ENCODE results near the gene TOLLIP.

Gene TOLLIP

DNA sequence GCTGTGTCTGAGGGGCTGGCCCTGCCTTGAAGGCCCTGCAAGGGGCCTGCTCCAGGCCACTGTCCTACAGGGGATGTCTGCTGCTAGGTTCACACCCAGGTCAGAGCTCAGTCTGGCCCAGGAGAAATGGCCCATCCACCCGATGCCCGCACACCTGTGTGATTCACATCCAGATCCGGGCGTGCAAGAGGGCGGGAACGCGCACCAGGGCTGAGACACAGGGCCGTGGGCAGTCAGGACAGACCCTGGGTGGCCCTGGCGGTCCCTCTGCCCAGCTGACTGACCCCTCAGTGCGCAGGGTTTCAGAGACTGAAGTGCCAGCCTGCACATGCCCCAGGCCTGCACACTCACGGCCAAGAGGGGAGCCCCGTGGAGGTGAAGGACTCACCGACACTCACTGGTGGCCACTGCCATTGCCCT is 7.4 kb downstream of the TOLLIP start:
- no peak overlapping the region for H3K4me3 ChIP-seq (replicated peaks in 1 of 2; ENCODE audit: low read depth in 2 of 2, low read length in 2 of 2)
- TF ChIP-seq, protein P1, sequence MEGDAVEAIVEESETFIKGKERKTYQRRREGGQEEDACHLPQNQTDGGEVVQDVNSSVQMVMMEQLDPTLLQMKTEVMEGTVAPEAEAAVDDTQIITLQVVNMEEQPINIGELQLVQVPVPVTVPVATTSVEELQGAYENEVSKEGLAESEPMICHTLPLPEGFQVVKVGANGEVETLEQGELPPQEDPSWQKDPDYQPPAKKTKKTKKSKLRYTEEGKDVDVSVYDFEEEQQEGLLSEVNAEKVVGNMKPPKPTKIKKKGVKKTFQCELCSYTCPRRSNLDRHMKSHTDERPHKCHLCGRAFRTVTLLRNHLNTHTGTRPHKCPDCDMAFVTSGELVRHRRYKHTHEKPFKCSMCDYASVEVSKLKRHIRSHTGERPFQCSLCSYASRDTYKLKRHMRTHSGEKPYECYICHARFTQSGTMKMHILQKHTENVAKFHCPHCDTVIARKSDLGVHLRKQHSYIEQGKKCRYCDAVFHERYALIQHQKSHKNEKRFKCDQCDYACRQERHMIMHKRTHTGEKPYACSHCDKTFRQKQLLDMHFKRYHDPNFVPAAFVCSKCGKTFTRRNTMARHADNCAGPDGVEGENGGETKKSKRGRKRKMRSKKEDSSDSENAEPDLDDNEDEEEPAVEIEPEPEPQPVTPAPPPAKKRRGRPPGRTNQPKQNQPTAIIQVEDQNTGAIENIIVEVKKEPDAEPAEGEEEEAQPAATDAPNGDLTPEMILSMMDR (IDR thresholded peaks at IDR 0.05; ENCODE audit: low read depth, low read length), result no peak
- DNase-seq (ENCODE audit: low read depth in 2 of 2), result no peak

DNA sequence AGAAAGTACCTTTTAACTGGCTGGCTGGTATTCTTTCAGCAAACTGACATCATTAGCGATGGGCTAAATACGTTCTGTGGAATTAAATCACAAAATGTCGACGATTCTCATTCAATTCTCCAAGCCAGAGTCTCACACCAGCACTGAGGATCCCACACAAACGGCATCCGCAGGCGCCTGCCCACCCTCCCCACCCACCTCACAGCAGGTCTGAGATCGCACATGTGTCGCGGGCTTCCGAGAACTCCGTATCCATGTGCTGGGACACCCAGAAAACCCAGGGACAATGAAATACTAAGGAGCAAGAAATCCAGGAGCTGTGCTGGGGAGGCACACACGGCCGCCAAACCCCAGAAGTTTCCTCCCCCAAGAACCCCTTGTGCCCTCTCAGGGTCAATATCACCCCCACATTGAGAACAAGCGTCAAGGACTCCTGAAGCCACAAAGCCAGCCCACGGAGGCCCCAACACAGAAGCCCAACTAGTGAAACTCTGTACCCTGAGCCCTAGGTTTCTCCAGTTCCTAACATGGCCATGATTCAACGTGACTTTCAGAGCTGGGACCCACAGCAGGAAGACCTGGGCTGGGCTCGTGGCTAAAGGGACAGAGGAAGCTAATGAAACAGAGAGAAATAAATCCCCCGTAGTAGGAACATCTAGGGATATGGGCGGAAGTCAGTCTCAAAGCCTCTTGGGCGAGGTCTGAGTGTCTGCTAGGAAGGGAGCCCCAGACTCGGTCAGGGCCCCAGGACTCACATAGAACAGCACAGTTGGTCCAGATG is 8.0 kb downstream of the TOLLIP start:
- no peak for DNase-seq (ENCODE audit: low read depth in 2 of 2)
- H3K4me3 ChIP-seq (replicated peaks in 1 of 2; ENCODE audit: low read depth in 2 of 2, low read length in 2 of 2), result no peak overlapping the region
- TF ChIP-seq, protein P1 (IDR thresholded peaks at IDR 0.05; ENCODE audit: low read depth, low read length), result no peak

DNA sequence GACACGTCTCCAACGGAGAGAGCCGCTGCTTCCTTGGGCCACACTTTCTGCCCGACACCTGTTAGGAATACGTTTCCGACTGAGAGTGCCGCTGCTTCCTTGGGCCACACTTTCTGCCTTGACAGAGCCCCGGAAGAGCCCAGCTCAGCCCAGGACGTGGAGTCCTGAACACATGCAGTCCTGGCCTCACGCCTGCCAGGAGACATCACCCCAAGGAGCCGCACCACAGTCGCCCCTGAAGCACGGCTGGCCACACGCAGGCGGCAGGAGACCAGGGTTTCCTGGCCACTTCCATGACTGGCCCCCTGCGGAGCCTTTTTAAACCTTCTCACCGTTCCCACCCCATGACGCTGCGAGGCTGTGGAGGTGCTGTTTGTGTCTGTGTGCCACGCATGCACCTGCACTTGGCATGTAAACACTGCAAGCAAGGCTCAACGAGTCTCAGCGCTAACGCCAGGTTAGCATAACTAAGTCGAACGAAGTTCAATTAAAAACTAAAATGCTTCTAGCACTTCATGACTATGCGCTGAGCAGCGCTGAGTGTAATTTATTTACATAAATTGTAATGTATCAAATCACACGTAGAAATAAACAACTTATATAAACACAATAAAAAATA is 8.8 kb downstream of the TOLLIP start:
- no peak for DNase-seq (ENCODE audit: low read depth in 2 of 2)

DNA sequence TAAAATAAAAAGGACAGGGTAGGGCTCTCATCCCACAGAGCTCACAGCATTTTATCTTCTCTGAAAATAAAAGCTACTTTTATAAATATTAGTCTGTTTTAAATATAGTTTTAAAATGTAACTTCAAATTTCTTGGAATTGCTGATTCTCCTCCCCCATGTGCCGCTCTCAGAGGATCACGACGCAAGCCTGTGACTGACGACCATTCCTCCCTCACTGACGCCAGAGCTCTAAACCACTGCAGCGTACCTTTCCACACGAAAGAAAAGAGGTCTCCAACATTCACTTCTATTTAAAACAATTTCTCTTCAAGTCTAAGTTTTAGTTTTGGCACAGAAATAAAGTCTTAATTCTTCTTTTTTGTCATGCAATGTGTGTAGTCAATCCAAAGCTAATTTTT is 9.3 kb downstream of the TOLLIP start:
- TF ChIP-seq, protein P1 (IDR thresholded peaks at IDR 0.05; ENCODE audit: low read depth, low read length), result no peak
- no peak overlapping the region for H3K4me3 ChIP-seq (replicated peaks in 1 of 2; ENCODE audit: low read depth in 2 of 2, low read length in 2 of 2)
- no peak for DNase-seq (ENCODE audit: low read depth in 2 of 2)

More for the DNA sequence above, 8.8 kb downstream of the TOLLIP start:
- H3K4me3 ChIP-seq (replicated peaks in 1 of 2; ENCODE audit: low read depth in 2 of 2, low read length in 2 of 2), result no peak overlapping the region
- TF ChIP-seq, protein P1 (IDR thresholded peaks at IDR 0.05; ENCODE audit: low read depth, low read length), result no peak

DNA sequence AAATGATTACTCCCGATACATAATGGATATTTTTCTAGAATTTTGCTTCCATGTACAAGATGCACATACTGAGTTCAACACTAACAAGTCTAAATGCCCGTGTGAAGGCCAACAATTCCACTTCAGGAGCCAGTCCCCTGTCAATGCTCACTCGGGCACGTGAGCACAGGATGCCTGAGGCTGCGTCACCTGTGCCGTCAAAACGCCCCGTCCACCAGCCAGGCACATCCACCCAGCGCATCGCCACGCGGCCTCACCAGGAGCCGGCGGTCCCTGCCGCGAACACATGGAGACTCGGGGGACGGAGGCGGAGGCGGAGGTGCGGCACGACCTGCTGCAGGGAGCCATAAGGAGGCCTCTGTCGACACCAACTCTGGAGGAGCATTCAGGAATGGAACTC is 9.8 kb downstream of the TOLLIP start:
- no peak overlapping the region for H3K4me3 ChIP-seq (replicated peaks in 1 of 2; ENCODE audit: low read depth in 2 of 2, low read length in 2 of 2)
- DNase-seq (ENCODE audit: low read depth in 2 of 2), result no peak
- TF ChIP-seq, protein P1 (IDR thresholded peaks at IDR 0.05; ENCODE audit: low read depth, low read length), result no peak

DNA sequence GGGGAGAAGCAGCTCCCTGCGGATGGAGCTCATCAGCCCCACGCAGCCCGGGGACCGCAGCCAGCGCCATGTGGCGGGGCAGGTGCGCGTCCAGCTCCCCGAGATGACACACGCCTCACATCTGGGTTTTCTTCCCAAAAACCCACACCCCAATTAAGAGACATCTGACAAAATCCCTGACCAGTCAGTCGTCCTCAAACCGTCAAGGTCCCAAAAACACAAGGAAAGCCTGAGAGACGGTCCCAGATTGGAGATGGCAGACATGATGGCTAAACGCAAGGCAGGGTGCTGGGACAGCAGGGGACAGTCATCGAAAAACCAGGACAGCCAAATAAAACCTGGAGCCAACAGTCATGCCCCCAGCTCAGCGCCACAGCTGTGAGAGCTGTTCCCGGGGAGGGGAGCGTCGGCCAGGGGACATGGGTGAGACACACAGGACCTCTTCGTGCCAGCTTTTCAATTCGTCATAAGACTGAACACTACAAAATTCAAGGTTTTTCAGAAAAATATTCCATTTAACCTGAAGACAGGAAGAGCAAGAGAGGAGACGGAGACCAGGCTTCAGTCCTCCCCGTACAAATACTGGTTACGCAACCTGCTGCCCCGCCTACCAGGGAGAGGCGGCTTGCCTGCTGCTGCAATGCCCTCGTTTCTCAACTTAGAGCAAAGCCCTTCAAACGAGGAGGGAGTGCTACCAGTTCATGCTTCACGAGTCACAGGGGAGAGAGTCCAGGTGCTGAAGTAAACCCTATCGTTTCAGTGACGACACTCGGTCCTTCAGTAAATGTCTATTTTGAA is 10.5 kb downstream of the TOLLIP start:
- no peak overlapping the region for H3K4me3 ChIP-seq (replicated peaks in 1 of 2; ENCODE audit: low read depth in 2 of 2, low read length in 2 of 2)
- TF ChIP-seq, protein P1 (IDR thresholded peaks at IDR 0.05; ENCODE audit: low read depth, low read length), result no peak
- peak; percentile 81 to 83 for DNase-seq (ENCODE audit: low read depth in 2 of 2)

Measured in cardiac fibroblast (primary cell).